B cell (primary cell): Measurements from ENCODE around the gene ERC2. TPM values are rescaled to one million over a fixed set of nuclear protein-coding genes. Genes with fewer than 3 reads are reported as not detected.

Experiments used
- ATAC-seq: fragments of 200-7000 bp; cut with Tn5 transposase; one replicate; pipeline ENCODE4 v1.10.0; 2021; ENCODE audit warnings: low read depth, mild to moderate bottlenecking, moderate number of reproducible peaks, moderate library complexity
- CTCF ChIA-PET: fragments of 350-600 bp; sonication (Branson Sonifier 250); formaldehyde crosslinking; loops from one replicate; lab custom pipeline; 2021; ENCODE audit warnings: antibody characterized with exemption, inconsistent platforms; lab: Charles Lee
- POLR2A ChIA-PET: fragments of 350-600 bp; sonication (Branson Sonifier 250); formaldehyde crosslinking; loops from one replicate; lab custom pipeline; 2021; ENCODE audit warnings: antibody characterized with exemption; lab: Charles Lee
- DNase-seq: peaks from one replicate; pipeline ENCODE4 v3.0.0; 2013
- H2AFZ ChIP-seq: 2 replicates; pipeline ENCODE4 v1.6.1; 2012; ENCODE audit warnings: mild to moderate bottlenecking, low read depth, low read length; ENCODE audit not compliant: insufficient read depth, poor library complexity, severe bottlenecking
- H3K27ac ChIP-seq, 2 donors: 1 replicate in 1 of 2; 2 replicates in 1 of 2; pipeline ENCODE4 v1.5.1; 2012 to 2013; ENCODE audit warnings: low read length in 2 of 2, mild to moderate bottlenecking in 2 of 2, moderate library complexity in 1 of 2
- H3K27me3 ChIP-seq, 4 experiments: fragments of 200-600 bp in 1 of 4; sonication (generic) in 1 of 4; replicated peaks in 1 of 4; 1 replicate in 2 of 4; 2 replicates in 2 of 4; pipeline versions ENCODE4 v1.6.1 to v1.7.0; 2013 to 2016; ENCODE audit warnings: low read length in 3 of 4, mild to moderate bottlenecking in 2 of 4, mixed read lengths in 1 of 4, moderate library complexity in 1 of 4; ENCODE audit not compliant: insufficient read depth in 4 of 4, control insufficient read depth in 3 of 4; ENCODE audit errors: control extremely low read depth in 1 of 4
- H3K36me3 ChIP-seq, 2 experiments: replicated peaks in 1 of 2; 1 replicate in 1 of 2; 2 replicates in 1 of 2; pipeline versions ENCODE4 v1.6.1 to v1.7.1; 2013; ENCODE audit warnings: low read length in 1 of 2; ENCODE audit not compliant: insufficient read depth in 2 of 2, control insufficient read depth in 1 of 2; ENCODE audit errors: control extremely low read depth in 1 of 2, extremely low read depth in 1 of 2
- H3K4me1 ChIP-seq, 2 donors: fragments of 200-600 bp in 1 of 2; sonication (generic) in 1 of 2; 1 replicate in 1 of 2; 2 replicates in 1 of 2; pipeline versions ENCODE4 v1.5.1 to v1.6.1; 2013 to 2017; ENCODE audit warnings: low read length in 2 of 2; ENCODE audit not compliant: control insufficient read depth in 2 of 2, insufficient read depth in 2 of 2
- H3K4me2 ChIP-seq: replicated peaks from 2 replicates; pipeline ENCODE3; 2012; ENCODE audit warnings: mild to moderate bottlenecking, low read depth, low read length; ENCODE audit not compliant: poor library complexity, severe bottlenecking
- H3K4me3 ChIP-seq, 5 experiments: fragments of 200-600 bp in 1 of 5; sonication (generic) in 1 of 5; 1 replicate in 3 of 5; 2 replicates in 2 of 5; pipeline versions ENCODE4 v1.5.1 to v1.7.0; 2011 to 2016; ENCODE audit warnings: low read length in 4 of 5, mild to moderate bottlenecking in 4 of 5, low read depth in 2 of 5, control low read depth in 1 of 5, moderate library complexity in 1 of 5; ENCODE audit not compliant: insufficient read depth in 1 of 5; ENCODE audit errors: control extremely low read depth in 1 of 5, extremely low read depth in 1 of 5
- H3K79me2 ChIP-seq: fragments of 200-600 bp; sonication (generic); one replicate; pipeline ENCODE4 v1.6.0; 2016; ENCODE audit warnings: low read length; ENCODE audit not compliant: control insufficient read depth, insufficient read depth
- H3K9ac ChIP-seq: fragments of 200-600 bp; sonication (generic); 2 replicates; pipeline ENCODE4 v1.6.1; 2017; ENCODE audit warnings: mild to moderate bottlenecking, low read length, moderate library complexity
- H3K9me3 ChIP-seq, 3 donors: one replicate each; pipeline versions ENCODE4 v1.6.1 to v1.7.1; 2013; ENCODE audit warnings: low read length in 2 of 3; ENCODE audit not compliant: control insufficient read depth in 2 of 3, insufficient read depth in 1 of 3; ENCODE audit errors: control extremely low read depth in 1 of 3
- H4K20me1 ChIP-seq: 2 replicates; pipeline ENCODE4 v1.6.0; 2012; ENCODE audit warnings: mild to moderate bottlenecking, low read length; ENCODE audit not compliant: insufficient read depth, control insufficient read depth, poor library complexity, severe bottlenecking
- H3K27ac Mint-ChIP-seq: one replicate; pipeline ENCODE4 v1.8.0; 2021; ENCODE audit warnings: mixed read lengths
- H3K27me3 Mint-ChIP-seq: one replicate; pipeline ENCODE4 v1.8.0; 2021; ENCODE audit warnings: mixed read lengths
- H3K4me1 Mint-ChIP-seq: one replicate; pipeline ENCODE4 v1.8.0; 2021; ENCODE audit warnings: mixed read lengths
- H3K4me3 Mint-ChIP-seq: one replicate; pipeline ENCODE4 v1.8.0; 2021; ENCODE audit warnings: mixed read lengths
- H3K9me3 Mint-ChIP-seq: one replicate; pipeline ENCODE4 v1.8.0; 2022; ENCODE audit warnings: mixed read lengths; ENCODE audit not compliant: insufficient read depth
- EZH2 ChIP-seq: IDR thresholded peaks from 2 replicates; pipeline ENCODE4 v1.6.1; 2012; ENCODE audit warnings: borderline replicate concordance, low read depth, mild to moderate bottlenecking, moderate library complexity, low read length; ENCODE audit not compliant: insufficient read depth, poor library complexity, severe bottlenecking
- WGBS: methylation state at CpG from one replicate; pipeline ENCODE4 v1.1.5; 2013; ENCODE audit warnings: missing lambda C conversion rate; ENCODE audit not compliant: insufficient coverage; 5-methylcytosine and 5-hydroxymethylcytosine counted together
- intact Hi-C: fragments of 100-400 bp; cut with micrococcal nuclease; formaldehyde crosslinking; loops from one replicate; pipeline ENCODE4 v1.10.0; 2022
- polyA plus RNA-seq: library from polyadenylated mRNA; depleted of rRNA; stranded (reverse); fragments of >200 nt; gene quantifications from 2 replicates; pipeline ENCODE4 v1.2.3, GENCODE V29; 2012
- total RNA-seq, 2 donors: library from RNA; stranded (reverse); fragments of 120-200 nt in 1 of 2; gene quantifications; 1 replicate in 1 of 2; 2 replicates in 1 of 2; pipeline versions ENCODE4 v1.2.3 to v1.2.4, GENCODE V29; 2013 to 2022
- TF ChIP-seq, protein P1 (sequence below): fragments of 200-600 bp; IDR thresholded peaks from one replicate; pipeline ENCODE4 v1.8.0; 2022; ENCODE audit warnings: antibody characterized with exemption, mild to moderate bottlenecking

Gene ERC2
- total and polyA plus RNA-seq, 2 donors (not counting 1 experiment from before 2014, with no cell fraction given), result not detected

DNA sequence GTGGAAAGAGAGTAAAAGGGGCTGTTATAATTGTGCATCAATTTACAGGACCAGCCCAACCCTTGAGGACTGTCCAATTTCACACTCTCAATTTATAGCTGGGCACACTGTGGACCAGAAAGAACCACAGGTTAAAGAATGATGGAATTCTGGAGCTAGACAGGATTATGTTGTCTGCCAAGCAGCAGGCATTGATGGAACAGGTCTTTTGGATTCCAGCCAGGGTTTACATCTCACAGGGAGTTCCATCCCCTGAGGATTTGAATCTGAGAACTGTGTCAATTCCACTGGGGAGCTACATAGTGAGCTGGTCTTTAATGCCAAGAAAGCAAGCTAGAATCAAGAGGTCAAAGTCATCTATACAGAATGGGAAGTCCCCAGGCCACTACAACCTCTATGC, 591.7 kb downstream of the ERC2 start:
- Mint-ChIP-seq H3K4me3 (no peak overlapping the region), H3K4me1 (no peaks in the 10 kb centered on the region), H3K9me3 (no peaks in the 10 kb centered on the region), H3K27ac (no peak overlapping the region), H3K27me3 (no peaks in the 10 kb centered on the region)
- Histone ChIP-seq H3K4me1 (no peaks in the 10 kb centered on the region), H3K4me2 (no peak overlapping the region), H2AFZ (no peak overlapping the region), H3K79me2 (no peaks in the 10 kb centered on the region), H4K20me1 (no peaks in the 10 kb centered on the region), H3K4me3 (no peak overlapping the region), H3K9ac (no peak overlapping the region), H3K36me3 (no peaks in the 10 kb centered on the region), H3K27ac (no peak overlapping the region), H3K9me3 (peaks cover 0 to 4% (median 0%) of the 10 kb centered on the region in 3 donors), H3K27me3 (no peaks in the 10 kb centered on the region)
- POLR2A ChIA-PET, result no interaction called here
- CTCF ChIA-PET, result no interaction called here
- intact Hi-C loops, result no loop called here
- DNase-seq (no peak), ATAC-seq (no peak)
- TF ChIP-seq, protein P1, sequence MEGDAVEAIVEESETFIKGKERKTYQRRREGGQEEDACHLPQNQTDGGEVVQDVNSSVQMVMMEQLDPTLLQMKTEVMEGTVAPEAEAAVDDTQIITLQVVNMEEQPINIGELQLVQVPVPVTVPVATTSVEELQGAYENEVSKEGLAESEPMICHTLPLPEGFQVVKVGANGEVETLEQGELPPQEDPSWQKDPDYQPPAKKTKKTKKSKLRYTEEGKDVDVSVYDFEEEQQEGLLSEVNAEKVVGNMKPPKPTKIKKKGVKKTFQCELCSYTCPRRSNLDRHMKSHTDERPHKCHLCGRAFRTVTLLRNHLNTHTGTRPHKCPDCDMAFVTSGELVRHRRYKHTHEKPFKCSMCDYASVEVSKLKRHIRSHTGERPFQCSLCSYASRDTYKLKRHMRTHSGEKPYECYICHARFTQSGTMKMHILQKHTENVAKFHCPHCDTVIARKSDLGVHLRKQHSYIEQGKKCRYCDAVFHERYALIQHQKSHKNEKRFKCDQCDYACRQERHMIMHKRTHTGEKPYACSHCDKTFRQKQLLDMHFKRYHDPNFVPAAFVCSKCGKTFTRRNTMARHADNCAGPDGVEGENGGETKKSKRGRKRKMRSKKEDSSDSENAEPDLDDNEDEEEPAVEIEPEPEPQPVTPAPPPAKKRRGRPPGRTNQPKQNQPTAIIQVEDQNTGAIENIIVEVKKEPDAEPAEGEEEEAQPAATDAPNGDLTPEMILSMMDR, result no peak
- TF ChIP-seq EZH2, result no peak

DNA sequence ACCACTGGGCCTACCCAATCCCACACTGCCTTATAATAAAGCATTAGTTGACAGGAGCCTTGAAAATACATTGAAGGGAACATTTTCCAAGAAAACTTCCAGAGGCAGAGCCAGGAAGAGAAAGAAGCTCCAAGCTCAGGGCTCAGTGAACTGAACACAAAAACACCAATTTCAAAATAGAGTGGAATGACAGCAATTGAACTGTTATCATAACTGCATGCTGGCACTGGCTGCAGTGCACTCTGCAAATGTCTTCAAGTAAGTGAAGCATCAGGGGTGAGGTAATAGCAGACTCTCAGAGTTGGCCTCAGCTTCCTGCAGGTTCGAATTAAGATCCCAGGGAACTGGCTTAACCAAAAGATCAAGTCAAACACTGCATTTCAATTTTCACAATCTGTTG, 593.2 kb downstream of the ERC2 start:
- ATAC-seq (no peak), DNase-seq (no peak)
- Histone ChIP-seq H2AFZ (no peak overlapping the region), H3K9ac (no peak overlapping the region), H3K4me3 (no peak overlapping the region), H4K20me1 (no peaks in the 10 kb centered on the region), H3K9me3 (peaks cover 0 to 4% (median 0%) of the 10 kb centered on the region in 3 donors), H3K36me3 (no peaks in the 10 kb centered on the region), H3K27me3 (no peaks in the 10 kb centered on the region), H3K4me2 (no peak overlapping the region), H3K27ac (no peak overlapping the region), H3K79me2 (no peaks in the 10 kb centered on the region), H3K4me1 (no peaks in the 10 kb centered on the region)
- WGBS, result 60% methylated on average over 1 of the region's 1 CpG
- ChIA-PET POLR2A (no interaction called here), CTCF (no interaction called here)
- Mint-ChIP-seq H3K4me1 (no peaks in the 10 kb centered on the region), H3K4me3 (no peak overlapping the region), H3K27ac (no peak overlapping the region), H3K9me3 (no peaks in the 10 kb centered on the region), H3K27me3 (no peaks in the 10 kb centered on the region)
- intact Hi-C loops, result no loop called here
- no peak for TF ChIP-seq EZH2
- TF ChIP-seq, protein P1, result no peak
